MM.1S (cell line): ENCODE measurements around the gene WIPF2.

ENCODE experiments used
- DNase-seq: peaks from one replicate; pipeline ENCODE4 v3.0.0-alpha.2; 2015
- H2AFZ ChIP-seq: fragments of 300-600 bp; sonication (generic); 2 replicates; pipeline ENCODE4 v1.6.0; 2016; ENCODE audit warnings: antibody characterized with exemption, low read length
- H3F3A ChIP-seq: fragments of 300-600 bp; sonication (generic); 2 replicates; pipeline ENCODE4 v1.6.1; 2016; ENCODE audit warnings: mild to moderate bottlenecking, antibody characterized with exemption, low read length, moderate library complexity, mixed read lengths; ENCODE audit not compliant: insufficient read depth
- H3K27ac ChIP-seq: fragments of 300-600 bp; sonication (generic); 2 replicates; pipeline ENCODE4 v1.5.1; 2016; ENCODE audit warnings: mild to moderate bottlenecking, low read length
- H3K27me3 ChIP-seq: fragments of 300-600 bp; sonication (generic); replicated peaks from 2 replicates; pipeline ENCODE4 v1.6.0; 2016; ENCODE audit warnings: low read length; ENCODE audit not compliant: insufficient read depth
- H3K36me3 ChIP-seq: fragments of 300-600 bp; sonication (generic); replicated peaks from 2 replicates; pipeline ENCODE4 v1.6.1; 2016; ENCODE audit warnings: mild to moderate bottlenecking, low read length, mixed read lengths; ENCODE audit not compliant: insufficient read depth
- H3K4me1 ChIP-seq: fragments of 300-600 bp; sonication (generic); 2 replicates; pipeline ENCODE4 v1.6.1; 2016; ENCODE audit warnings: low read length, mixed read lengths
- H3K4me2 ChIP-seq: fragments of 300-600 bp; sonication (generic); 2 replicates; pipeline ENCODE4 v1.6.0; 2016; ENCODE audit warnings: low read depth, low read length
- H3K4me3 ChIP-seq: fragments of 300-600 bp; sonication (generic); 2 replicates; pipeline ENCODE4 v1.5.1; 2016; ENCODE audit warnings: low read length, mixed read lengths
- H3K79me2 ChIP-seq: fragments of 300-600 bp; sonication (generic); 2 replicates; pipeline ENCODE4 v1.6.1; 2016; ENCODE audit warnings: mixed run types, low read length, mixed read lengths
- H3K9ac ChIP-seq: fragments of 300-600 bp; sonication (generic); 2 replicates; pipeline ENCODE4 v1.6.1; 2016; ENCODE audit warnings: low read length, mixed read lengths
- H3K9me2 ChIP-seq: fragments of 300-600 bp; sonication (generic); replicated peaks from 2 replicates; pipeline ENCODE4 v1.6.1; 2016; ENCODE audit warnings: mild to moderate bottlenecking, low read length, mixed read lengths; ENCODE audit not compliant: insufficient read depth
- H3K9me3 ChIP-seq: fragments of 300-600 bp; sonication (generic); replicated peaks from 2 replicates; pipeline ENCODE4 v1.6.1; 2016; ENCODE audit warnings: mild to moderate bottlenecking, low read length, mixed read lengths; ENCODE audit not compliant: insufficient read depth
- H4K20me1 ChIP-seq: fragments of 300-600 bp; sonication (generic); 2 replicates; pipeline ENCODE4 v1.6.1; 2016; ENCODE audit warnings: mild to moderate bottlenecking, low read length, moderate library complexity, mixed read lengths; ENCODE audit not compliant: insufficient read depth
- CTCF ChIP-seq: fragments of 300-600 bp; sonication (generic); IDR thresholded peaks from 2 replicates; pipeline ENCODE4 v1.5.1; 2016; ENCODE audit warnings: antibody characterized with exemption, low read length, mixed read lengths
- EZH2 ChIP-seq: fragments of 300-600 bp; sonication (generic); optimal IDR thresholded peaks from 2 replicates; pipeline ENCODE3; 2017; ENCODE audit warnings: low read depth, mild to moderate bottlenecking, antibody characterized with exemption, low read length, mixed read lengths
- EZH2phosphoT487 ChIP-seq: fragments of 300-600 bp; sonication (generic); IDR thresholded peaks from 2 replicates; pipeline ENCODE4 v1.6.1; 2018; ENCODE audit warnings: antibody characterized with exemption, low read length

Gene WIPF2

GRCh38 chr17:40293363-40293762 is 74.3 kb downstream of the WIPF2 start:
- DNase-seq = no peak
- Histone ChIP-seq H3K9me2 (no peaks in the 10 kb centered on the region), H3K4me2 (no peak overlapping the region), H4K20me1 (peaks cover 21% of the 10 kb centered on the region; the same call in 1 of the 2 replicates), H2AFZ (no peak overlapping the region), H3K4me1 (peaks cover 20% of the 10 kb centered on the region), H3K9ac (no peak overlapping the region), H3K36me3 (peaks cover 30% of the 10 kb centered on the region), H3K27me3 (no peaks in the 10 kb centered on the region), H3F3A (peaks cover 3% of the 10 kb centered on the region; the same call in 1 of the 2 replicates), H3K9me3 (no peaks in the 10 kb centered on the region), H3K4me3 (no peak overlapping the region), H3K27ac (no peak overlapping the region), H3K79me2 (peaks cover 80% of the 10 kb centered on the region)
- TF ChIP-seq EZH2phosphoT487 = no peak
- no peak for TF ChIP-seq EZH2
- TF ChIP-seq CTCF = no peak

- TF ChIP-seq CTCF (no peak), EZH2 (no peak), EZH2phosphoT487 (no peak)
- H3K4me3 ChIP-seq = no peak overlapping the region
- peaks cover 64% of the 10 kb centered on the region for H3K79me2 ChIP-seq
- H3K9ac ChIP-seq = no peak overlapping the region
- no peak for DNase-seq
- H4K20me1 ChIP-seq = peaks cover 11% of the 10 kb centered on the region; the same call in 1 of the 2 replicates
- no peaks in the 10 kb centered on the region; the same call in 1 of the 2 replicates for H3F3A ChIP-seq
- no peak overlapping the region for H3K4me2 ChIP-seq
- 0 out of 2 replicates have a peak, but pooled peaks cover 6% of the 10 kb centered on the region for H3K4me1 ChIP-seq
- no peaks in the 10 kb centered on the region for H3K9me2 ChIP-seq
- no peaks in the 10 kb centered on the region for H3K9me3 ChIP-seq
- no peaks in the 10 kb centered on the region for H3K27me3 ChIP-seq
- H3K36me3 ChIP-seq = peaks cover 33% of the 10 kb centered on the region
- no peak overlapping the region for H3K27ac ChIP-seq
- H2AFZ ChIP-seq = no peak overlapping the region
These were observed 76.7 kb downstream of the WIPF2 start for GRCh38 chr17:40295488-40296436.

- Histone ChIP-seq H3K36me3 (peaks cover 32% of the 10 kb centered on the region), H3K27ac (no peak overlapping the region), H3K4me1 (no peaks in the 10 kb centered on the region), H3K9ac (no peak overlapping the region), H4K20me1 (peaks cover 11% of the 10 kb centered on the region; the same call in 1 of the 2 replicates), H3K79me2 (peaks cover 62% of the 10 kb centered on the region), H3K27me3 (no peaks in the 10 kb centered on the region), H3K9me2 (no peaks in the 10 kb centered on the region), H3F3A (no peaks in the 10 kb centered on the region; the same call in 1 of the 2 replicates), H2AFZ (no peak overlapping the region), H3K4me2 (no peak overlapping the region), H3K9me3 (no peaks in the 10 kb centered on the region), H3K4me3 (no peak overlapping the region)
- TF ChIP-seq EZH2 (no peak), EZH2phosphoT487 (no peak), CTCF (no peak)
- DNase-seq = no peak
These were observed 78.4 kb downstream of the WIPF2 start for GRCh38 chr17:40297511-40297910.
